Measurements from ENCODE around the gene DOCK3. TPM values are rescaled to one million over a fixed set of nuclear protein-coding genes. Genes with fewer than 3 reads are reported as not detected.
A peak's percentile ranks its signal among the peaks of the same experiment; 100 is the strongest.

The DOCK3 gene
- total RNA-seq, 1 donor from 2014 or later, result 3.9 TPM

- intact Hi-C loops (cut with DNase I), result no loop called here
- DNase-seq (ENCODE audit: missing footprints) (no peak), ATAC-seq (no peak)
Observed at GRCh38 chr3:50648313-50648712, 26.4 kb upstream of the DOCK3 start.

GRCh38 chr3:50648944-50649343, 25.8 kb upstream of the DOCK3 start:
- ATAC-seq (peak; percentile 56), DNase-seq (ENCODE audit: missing footprints) (no peak)
- intact Hi-C loops (cut with DNase I), result loop anchor here (1.0 kb wide), 2 partner anchors 24 to 30 kb away; no protein-coding TSS in a partner anchor

GRCh38 chr3:50649451-50649931, 25.2 kb upstream of the DOCK3 start:
- DNase-seq (ENCODE audit: missing footprints), result peak; percentile 86
- peak; percentile 87 for ATAC-seq
- intact Hi-C loops (cut with DNase I), result loop anchor here (1.0 kb wide), 2 partner anchors 24 to 30 kb away; no protein-coding TSS in a partner anchor

- DNase-seq (ENCODE audit: missing footprints) (no peak), ATAC-seq (no peak)
- intact Hi-C loops (cut with DNase I), result loop anchor here (5.0 kb wide), 1 partner anchor 78 kb away; no protein-coding TSS in a partner anchor
Observed at GRCh38 chr3:50650018-50650417, 24.7 kb upstream of the DOCK3 start.

DNA sequence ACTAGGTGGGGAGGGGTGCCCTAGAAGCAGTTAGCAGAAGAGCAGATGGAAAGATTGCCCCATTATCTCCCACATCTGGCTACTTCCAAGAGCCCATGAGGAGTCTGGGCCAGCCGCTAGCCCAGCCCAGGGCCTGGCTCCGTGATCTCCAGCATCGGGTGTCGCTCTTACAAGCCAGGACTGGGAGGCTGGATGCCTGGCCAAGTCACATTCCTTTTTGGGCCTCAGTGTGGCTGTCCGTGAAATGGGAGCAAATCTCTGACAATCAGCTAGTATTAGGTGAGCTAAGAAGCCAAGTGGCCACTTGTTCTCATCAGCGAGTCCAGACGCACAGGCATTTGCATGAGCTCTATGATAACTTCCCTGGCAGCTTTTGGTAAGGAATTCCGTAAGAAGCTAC, 23.3 kb upstream of the DOCK3 start:
- no peak for ATAC-seq
- intact Hi-C loops (cut with DNase I), result loop anchor here (5.0 kb wide), 1 partner anchor 79 kb away; no protein-coding TSS in a partner anchor
- DNase-seq (ENCODE audit: missing footprints), result no peak

GRCh38 chr3:50651920-50652529, 22.7 kb upstream of the DOCK3 start:
- no peak for ATAC-seq
- intact Hi-C loops (cut with DNase I), result loop anchor here (1.0 to 5.0 kb wide), 2 partner anchors 36 to 80 kb away; no protein-coding TSS in a partner anchor
- no peak for DNase-seq (ENCODE audit: missing footprints)

DNA sequence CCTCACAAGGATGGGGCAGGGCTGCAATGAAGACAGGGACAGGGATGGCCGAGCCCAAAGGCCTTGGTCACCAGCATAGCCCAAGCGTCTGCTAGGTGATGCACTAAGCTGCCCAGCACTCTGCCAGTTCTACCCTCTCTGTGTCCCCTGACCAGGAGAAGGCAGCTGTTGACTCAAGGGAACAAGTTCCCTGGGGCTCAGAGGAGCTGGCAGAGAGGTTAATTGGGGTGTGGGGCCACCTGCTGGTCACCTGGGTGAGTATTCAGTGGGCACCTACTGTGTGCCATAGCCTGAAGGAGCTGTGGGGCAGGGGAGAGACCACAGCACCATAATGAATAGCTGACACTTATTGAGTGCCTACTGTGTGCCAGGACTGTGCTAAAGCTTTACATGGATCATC, 22.0 kb upstream of the DOCK3 start:
- intact Hi-C loops (cut with DNase I), result loop anchor here (1.0 to 5.0 kb wide), 2 partner anchors 36 to 80 kb away; no protein-coding TSS in a partner anchor

DNA sequence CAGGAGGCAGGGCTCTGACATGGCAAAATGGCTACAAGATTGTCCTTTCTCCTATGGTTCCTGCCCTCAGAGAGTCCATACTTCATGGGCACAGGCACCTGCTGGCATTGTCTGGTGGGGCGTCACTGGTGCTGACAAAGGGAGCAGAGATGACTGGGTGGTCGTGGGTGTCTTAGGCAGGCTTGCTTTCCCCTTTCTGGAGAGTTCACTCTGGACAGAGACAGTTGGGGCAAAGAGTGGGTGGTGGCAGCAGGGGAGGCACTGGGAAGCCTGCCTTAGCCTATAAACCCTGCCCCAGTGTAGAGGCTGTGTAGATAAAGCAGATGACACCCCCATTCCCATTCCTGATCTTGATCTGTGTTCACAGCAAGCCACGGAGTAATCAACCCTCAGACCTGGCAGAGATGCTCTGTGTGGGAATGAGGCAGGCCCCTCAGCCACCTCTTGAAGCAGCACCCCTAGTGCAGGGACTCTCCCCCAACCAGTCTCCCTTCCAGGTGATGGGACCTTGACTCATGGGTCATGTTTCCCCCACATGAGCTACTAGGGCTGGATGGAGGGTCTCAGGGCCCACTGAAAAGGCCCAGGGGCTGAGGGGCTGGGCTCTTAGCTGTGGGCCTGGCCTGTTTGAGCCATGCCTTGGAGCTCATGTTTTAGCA, 20.7 kb upstream of the DOCK3 start:
- ATAC-seq (no peak), DNase-seq (ENCODE audit: missing footprints) (no peak)
- intact Hi-C loops (cut with DNase I), result loop anchor here (5.0 kb wide), 1 partner anchor 82 kb away; no protein-coding TSS in a partner anchor

More for the DNA sequence above, 22.0 kb upstream of the DOCK3 start:
- no peak for DNase-seq (ENCODE audit: missing footprints)
- ATAC-seq, result peak; percentile 38

GRCh38 chr3:50655009-50655830, 19.5 kb upstream of the DOCK3 start:
- intact Hi-C loops (cut with DNase I), result no loop called here
- DNase-seq (ENCODE audit: missing footprints) (no peak), ATAC-seq (no peak)

GRCh38 chr3:50656417-50657195, 18.1 kb upstream of the DOCK3 start:
- DNase-seq (ENCODE audit: missing footprints), result no peak
- intact Hi-C loops (cut with DNase I), result no loop called here
- ATAC-seq, result no peak

DNA sequence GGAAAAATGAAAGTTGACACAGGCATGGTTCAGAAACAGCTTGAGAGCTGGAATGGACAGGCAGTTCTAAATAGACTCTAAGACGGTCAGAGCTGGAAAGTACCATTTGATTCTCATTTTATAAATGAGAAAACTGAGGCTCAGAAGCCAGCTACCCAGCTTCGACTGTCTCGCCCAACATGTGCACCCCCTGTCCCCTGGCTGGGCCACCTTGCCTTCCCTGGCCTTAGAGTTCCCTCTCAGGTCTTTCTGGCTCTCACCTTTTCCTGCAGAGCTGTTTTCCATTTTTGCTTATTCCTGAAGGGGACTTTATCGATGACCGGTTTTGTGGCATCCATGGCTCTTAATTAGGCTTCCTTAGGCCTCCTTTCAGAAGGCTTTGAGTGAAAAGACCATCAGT, 17.3 kb upstream of the DOCK3 start:
- ATAC-seq (no peak), DNase-seq (ENCODE audit: missing footprints) (no peak)
- intact Hi-C loops (cut with DNase I), result no loop called here

DNA sequence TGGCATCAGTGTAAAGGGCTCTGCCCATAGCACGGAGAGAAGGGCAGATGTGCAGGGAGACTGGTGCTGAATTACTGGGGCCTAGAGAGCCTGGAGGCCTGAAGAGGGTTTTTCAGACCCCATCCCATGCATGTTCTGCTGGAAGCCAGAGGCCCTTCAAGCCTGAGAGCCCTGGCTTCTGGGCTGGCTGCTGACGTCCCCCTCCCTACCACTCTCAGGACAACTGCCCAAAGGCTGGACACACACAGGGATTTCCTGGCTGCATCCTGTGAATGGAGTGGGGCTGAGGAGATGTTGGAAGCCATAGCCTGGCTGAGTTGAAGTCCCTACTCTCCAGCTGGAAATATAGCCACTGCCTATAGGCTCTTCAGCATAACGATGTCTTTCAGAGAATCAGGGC, 16.9 kb upstream of the DOCK3 start:
- ATAC-seq (no peak), DNase-seq (ENCODE audit: missing footprints) (no peak)
- intact Hi-C loops (cut with DNase I), result no loop called here

GRCh38 chr3:50658416-50658815, 16.3 kb upstream of the DOCK3 start:
- DNase-seq (ENCODE audit: missing footprints) (no peak), ATAC-seq (no peak)
- intact Hi-C loops (cut with DNase I), result no loop called here

- no peak for DNase-seq (ENCODE audit: missing footprints)
- intact Hi-C loops (cut with DNase I), result no loop called here
- ATAC-seq, result no peak
Observed at GRCh38 chr3:50658831-50659230, 15.9 kb upstream of the DOCK3 start.

DNA sequence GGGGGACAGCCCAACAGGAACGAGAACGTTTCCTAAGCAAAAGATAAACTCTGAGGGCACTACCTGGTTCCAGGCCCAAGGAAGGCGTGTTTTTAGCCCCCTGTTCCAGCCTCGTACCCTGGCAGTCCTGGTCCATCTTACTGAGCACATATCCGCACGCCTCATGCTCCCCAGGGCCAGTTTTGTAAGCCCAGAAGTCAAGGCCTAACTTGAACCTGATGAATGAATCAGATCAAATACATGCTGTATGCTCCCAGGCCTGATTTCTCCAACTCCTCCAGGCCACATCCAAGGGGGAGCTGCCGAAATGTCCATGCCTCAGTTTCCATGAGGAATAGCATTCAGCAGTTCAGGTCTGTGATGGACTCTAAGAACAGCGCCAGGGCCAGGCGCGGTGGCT, 14.3 kb upstream of the DOCK3 start:
- ATAC-seq (no peak), DNase-seq (ENCODE audit: missing footprints) (no peak)
- intact Hi-C loops (cut with DNase I), result no loop called here

DNA sequence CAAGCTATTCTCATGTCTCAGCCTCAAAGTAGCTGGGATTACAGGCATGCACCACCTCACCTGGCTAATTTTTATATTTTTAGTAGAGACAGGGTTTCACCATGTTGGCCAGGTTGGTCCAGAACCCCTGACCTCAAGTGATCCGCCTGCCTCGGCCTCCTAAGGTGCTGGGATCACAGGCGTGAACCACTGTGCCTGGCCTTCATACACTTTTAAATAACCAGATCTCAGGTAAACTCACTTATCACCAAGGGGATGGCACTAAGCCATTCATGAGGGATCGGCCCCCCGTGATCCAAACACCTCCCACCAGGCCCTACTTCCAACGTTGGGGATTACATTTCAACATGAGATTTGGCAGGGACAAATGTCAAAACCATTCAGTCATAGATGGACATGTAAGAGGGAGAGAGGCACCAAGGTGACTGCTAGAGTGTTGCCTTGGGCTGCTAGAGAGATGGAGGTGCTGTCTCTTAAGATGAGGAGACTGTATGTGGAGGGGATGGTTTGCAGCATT, 13.3 kb upstream of the DOCK3 start:
- ATAC-seq, result no peak
- intact Hi-C loops (cut with DNase I), result no loop called here
- no peak for DNase-seq (ENCODE audit: missing footprints)

- ATAC-seq (no peak), DNase-seq (ENCODE audit: missing footprints) (no peak)
- intact Hi-C loops (cut with DNase I), result no loop called here
Observed at GRCh38 chr3:50662408-50662807, 12.3 kb upstream of the DOCK3 start.

DNA sequence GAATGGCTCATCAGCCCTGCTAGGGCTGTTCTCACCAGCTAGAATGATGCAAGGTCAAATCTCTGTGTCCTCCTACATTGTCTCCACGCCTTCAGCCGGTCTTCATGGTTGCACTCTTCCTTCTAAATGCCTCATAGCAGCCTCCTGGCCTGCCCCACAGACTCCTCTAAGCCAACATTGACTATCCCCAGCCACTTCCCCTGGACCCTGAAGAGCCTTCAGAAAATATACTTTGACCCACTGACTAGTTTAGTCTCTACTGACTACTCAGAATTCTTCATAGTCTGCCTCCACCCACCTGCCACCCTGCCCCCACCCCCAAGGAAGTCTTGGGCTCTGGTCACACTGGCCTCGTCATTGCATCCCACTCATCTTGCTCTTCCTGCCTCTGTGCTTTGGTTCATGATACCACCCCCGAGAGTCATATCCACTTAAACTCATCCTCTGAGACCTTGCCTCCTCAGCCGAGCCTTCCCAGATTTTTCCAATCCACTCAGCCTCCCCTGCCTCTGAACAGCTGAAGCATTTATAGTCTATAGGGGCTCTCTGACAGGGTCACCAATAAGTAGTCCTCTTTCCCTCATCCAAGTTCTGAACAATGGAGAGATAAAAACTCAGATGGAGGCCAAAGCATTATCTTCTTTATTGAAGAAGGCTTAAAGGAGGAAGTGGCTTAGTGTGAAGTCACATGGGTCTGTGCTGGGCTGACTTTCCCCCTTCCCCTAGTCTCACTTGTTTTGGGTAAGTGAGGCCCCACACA, 9.5 kb upstream of the DOCK3 start:
- no peak for DNase-seq (ENCODE audit: missing footprints)
- intact Hi-C loops (cut with DNase I), result no loop called here
- ATAC-seq, result no peak

All from Right ventricle myocardium inferior (tissue), 1 donor.